Osteoblast (primary cell): Measurements from ENCODE around the gene BCKDHA. TPM values are rescaled to one million over a fixed set of nuclear protein-coding genes. Genes with fewer than 3 reads are reported as not detected.
A peak's percentile ranks its signal among the peaks of the same experiment; 100 is the strongest.

Experiments used
- DNase-seq: peaks from one replicate; pipeline ENCODE4 v3.0.0; 2011; ENCODE audit warnings: low spot score, mixed read lengths; ENCODE audit not compliant: insufficient read length; ENCODE audit errors: missing footprints
- H2AFZ ChIP-seq: 2 replicates; pipeline ENCODE4 v1.6.0; 2011; ENCODE audit warnings: mild to moderate bottlenecking, low read length
- H3K27ac ChIP-seq: 2 replicates; pipeline ENCODE4 v1.5.1; 2011; ENCODE audit warnings: mild to moderate bottlenecking, low read depth, low read length, moderate library complexity
- H3K27me3 ChIP-seq: 2 replicates; pipeline ENCODE4 v1.6.0; 2012; ENCODE audit warnings: mild to moderate bottlenecking, control low read depth, inconsistent platforms, low read length, moderate library complexity; ENCODE audit not compliant: insufficient read depth
- H3K36me3 ChIP-seq: 2 replicates; pipeline ENCODE4 v1.5.1; 2011; ENCODE audit warnings: mild to moderate bottlenecking, low read length, control low read depth, moderate library complexity; ENCODE audit not compliant: insufficient read depth
- H3K4me1 ChIP-seq: 2 replicates; pipeline ENCODE4 v1.5.1; 2011; ENCODE audit warnings: mild to moderate bottlenecking, low read length, control low read depth, moderate library complexity; ENCODE audit not compliant: insufficient read depth
- H3K4me2 ChIP-seq: 2 replicates; pipeline ENCODE4 v1.6.0; 2011; ENCODE audit warnings: mild to moderate bottlenecking, low read length; ENCODE audit not compliant: insufficient read depth
- H3K4me3 ChIP-seq: fragments of 200-600 bp; sonication (generic); 3 replicates; pipeline ENCODE4 v1.5.1; 2012; ENCODE audit warnings: mild to moderate bottlenecking, low read length, inconsistent platforms; ENCODE audit not compliant: insufficient read depth
- H3K79me2 ChIP-seq: 2 replicates; pipeline ENCODE4 v1.6.0; 2012; ENCODE audit warnings: mild to moderate bottlenecking, low read length, control low read depth, inconsistent platforms; ENCODE audit not compliant: insufficient read depth
- H3K9me3 ChIP-seq: 2 replicates; pipeline ENCODE4 v1.5.1; 2011; ENCODE audit warnings: low read depth, low read length, control low read depth
- H4K20me1 ChIP-seq: 2 replicates; pipeline ENCODE4 v1.6.0; 2012; ENCODE audit warnings: mild to moderate bottlenecking, low read length, control low read depth; ENCODE audit not compliant: insufficient read depth
- total RNA-seq: library from RNA; depleted of rRNA; stranded (reverse); fragments of >200 nt; gene quantifications from 2 replicates; pipeline ENCODE4 v1.2.3, GENCODE V29; 2012
- TF ChIP-seq, protein P1 (sequence below): IDR thresholded peaks from 2 replicates; pipeline ENCODE4 v1.5.1; 2011; ENCODE audit warnings: mild to moderate bottlenecking, low read depth, low read length, moderate library complexity; ENCODE audit errors: extremely low read depth

The BCKDHA gene
- total RNA-seq, 1 donor: 37.3 TPM

DNA sequence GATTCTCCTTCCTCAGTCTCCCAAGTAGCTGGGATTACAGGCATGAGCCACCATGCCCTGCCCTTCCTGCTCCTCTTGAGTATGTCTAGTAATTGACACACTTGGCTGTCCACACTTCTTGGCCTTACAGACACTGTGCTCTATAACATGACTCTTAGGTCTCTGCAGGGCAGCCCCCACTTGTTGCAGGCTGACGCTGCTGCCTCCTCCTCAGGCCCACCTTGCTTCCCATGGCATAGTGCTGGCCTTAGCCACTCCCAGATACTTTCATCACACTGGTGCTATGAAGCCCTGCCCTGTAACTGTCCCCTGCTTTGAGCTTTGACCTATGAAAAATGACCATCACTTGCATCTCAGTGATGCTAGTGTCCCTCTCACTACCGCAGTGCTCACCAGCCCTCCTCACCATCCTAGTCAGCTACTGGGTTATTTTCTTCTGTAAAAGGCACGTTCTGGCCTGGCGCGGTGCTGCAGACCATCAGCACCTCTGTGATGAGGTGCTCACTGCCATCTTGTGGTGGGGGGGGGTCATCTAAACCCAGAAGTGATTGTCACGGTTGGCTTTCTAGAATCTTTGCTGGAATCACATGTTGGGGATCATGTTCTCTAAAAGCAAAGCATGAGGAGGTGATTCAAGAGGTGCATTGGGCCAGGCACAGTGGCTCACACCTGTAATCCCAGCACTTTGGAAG is 55.1 kb downstream of the BCKDHA start:
- TF ChIP-seq, protein P1, sequence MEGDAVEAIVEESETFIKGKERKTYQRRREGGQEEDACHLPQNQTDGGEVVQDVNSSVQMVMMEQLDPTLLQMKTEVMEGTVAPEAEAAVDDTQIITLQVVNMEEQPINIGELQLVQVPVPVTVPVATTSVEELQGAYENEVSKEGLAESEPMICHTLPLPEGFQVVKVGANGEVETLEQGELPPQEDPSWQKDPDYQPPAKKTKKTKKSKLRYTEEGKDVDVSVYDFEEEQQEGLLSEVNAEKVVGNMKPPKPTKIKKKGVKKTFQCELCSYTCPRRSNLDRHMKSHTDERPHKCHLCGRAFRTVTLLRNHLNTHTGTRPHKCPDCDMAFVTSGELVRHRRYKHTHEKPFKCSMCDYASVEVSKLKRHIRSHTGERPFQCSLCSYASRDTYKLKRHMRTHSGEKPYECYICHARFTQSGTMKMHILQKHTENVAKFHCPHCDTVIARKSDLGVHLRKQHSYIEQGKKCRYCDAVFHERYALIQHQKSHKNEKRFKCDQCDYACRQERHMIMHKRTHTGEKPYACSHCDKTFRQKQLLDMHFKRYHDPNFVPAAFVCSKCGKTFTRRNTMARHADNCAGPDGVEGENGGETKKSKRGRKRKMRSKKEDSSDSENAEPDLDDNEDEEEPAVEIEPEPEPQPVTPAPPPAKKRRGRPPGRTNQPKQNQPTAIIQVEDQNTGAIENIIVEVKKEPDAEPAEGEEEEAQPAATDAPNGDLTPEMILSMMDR: no peak

DNA sequence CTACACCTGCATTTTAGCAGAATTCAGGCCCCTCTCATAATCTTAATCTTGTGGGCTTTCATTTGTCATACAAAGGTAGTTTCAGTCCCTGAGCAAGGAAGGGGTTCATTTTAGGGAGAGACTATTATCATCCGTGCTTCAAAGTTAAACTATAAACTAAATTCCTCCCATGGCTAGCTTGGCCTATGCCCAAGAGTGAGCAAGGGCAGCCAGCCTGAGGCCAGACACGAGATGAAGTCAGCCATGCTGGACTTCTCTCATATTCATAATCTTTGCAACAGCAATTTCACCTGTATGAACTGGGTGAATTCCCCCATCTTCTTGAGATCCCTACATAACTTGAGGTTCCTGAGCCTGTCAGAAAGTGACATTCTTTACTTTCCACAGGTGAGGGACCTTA is 58.3 kb downstream of the BCKDHA start:
- Histone ChIP-seq H2AFZ (no peak overlapping the region), H3K4me1 (no peaks in the 10 kb centered on the region), H3K27ac (no peak overlapping the region), H3K27me3 (peaks cover 7% of the 10 kb centered on the region), H3K4me3 (no peak overlapping the region), H3K36me3 (no peaks in the 10 kb centered on the region), H3K9me3 (peaks cover 2% of the 10 kb centered on the region), H3K79me2 (no peaks in the 10 kb centered on the region), H4K20me1 (no peaks in the 10 kb centered on the region), H3K4me2 (no peak overlapping the region)
- TF ChIP-seq, protein P1: no peak
- peak; percentile 38 for DNase-seq

More for the DNA sequence above, 55.1 kb downstream of the BCKDHA start:
- Histone ChIP-seq H3K79me2 (no peaks in the 10 kb centered on the region), H3K27me3 (peaks cover 8% of the 10 kb centered on the region), H4K20me1 (no peaks in the 10 kb centered on the region), H3K27ac (no peak overlapping the region), H3K4me3 (no peak overlapping the region), H3K36me3 (no peaks in the 10 kb centered on the region), H2AFZ (no peak overlapping the region), H3K4me2 (no peak overlapping the region), H3K4me1 (no peaks in the 10 kb centered on the region), H3K9me3 (peaks cover 2% of the 10 kb centered on the region)
- no peak for DNase-seq

DNA sequence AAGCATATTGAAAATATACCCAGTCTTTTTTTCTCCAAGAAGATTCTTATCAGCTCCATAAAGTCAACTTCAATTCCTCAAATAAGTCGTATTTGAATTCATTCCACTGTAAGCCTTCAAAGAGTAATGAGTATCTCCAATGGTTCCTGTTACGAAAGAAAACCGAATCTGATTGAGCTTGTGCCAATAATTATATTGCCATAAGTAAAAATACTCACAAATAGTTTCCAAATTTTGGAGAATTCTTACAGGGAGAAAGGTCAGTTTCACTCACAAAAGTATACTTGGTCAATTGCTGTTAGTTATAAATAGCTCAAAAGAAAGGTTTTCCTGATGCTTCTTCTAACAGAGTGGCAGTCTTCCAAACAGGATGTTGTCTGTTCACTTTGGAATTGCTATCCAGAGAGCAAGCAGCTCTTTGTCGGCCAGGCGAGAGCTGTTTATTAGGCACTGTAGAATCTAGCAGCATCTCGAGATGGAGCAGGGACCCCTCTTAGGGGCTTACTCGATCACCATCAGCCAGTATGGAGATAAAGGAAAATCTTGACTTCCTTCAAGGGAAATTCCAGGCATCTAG is 58.8 kb downstream of the BCKDHA start:
- Histone ChIP-seq H3K4me3 (no peak overlapping the region), H4K20me1 (no peaks in the 10 kb centered on the region), H3K4me1 (no peaks in the 10 kb centered on the region), H3K4me2 (no peak overlapping the region), H2AFZ (no peak overlapping the region), H3K27me3 (peaks cover 9% of the 10 kb centered on the region), H3K79me2 (no peaks in the 10 kb centered on the region), H3K27ac (no peak overlapping the region), H3K36me3 (no peaks in the 10 kb centered on the region), H3K9me3 (peaks cover 2% of the 10 kb centered on the region)
- TF ChIP-seq, protein P1: no peak
- DNase-seq: peak; percentile 32

DNA sequence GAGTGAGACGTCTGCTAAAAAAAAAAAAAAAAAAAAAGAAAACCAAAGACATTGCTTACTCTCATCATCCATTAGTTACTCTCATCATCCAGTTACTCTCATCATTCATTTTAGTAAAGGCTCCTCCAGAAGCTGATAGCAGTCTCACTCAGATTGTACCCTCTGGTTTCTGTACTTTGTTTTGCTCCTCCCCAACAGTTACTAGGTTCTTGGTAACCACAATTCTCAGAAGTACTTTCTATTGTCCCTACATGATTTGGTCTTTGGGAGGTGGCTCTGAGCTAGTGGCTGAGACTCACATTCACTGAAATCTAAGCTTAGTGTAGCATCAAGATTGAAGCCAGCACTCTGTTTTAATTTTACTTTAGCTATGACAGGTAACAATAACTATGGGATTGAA is 59.6 kb downstream of the BCKDHA start:
- Histone ChIP-seq H3K4me2 (no peak overlapping the region), H3K4me1 (no peaks in the 10 kb centered on the region), H3K27ac (no peak overlapping the region), H2AFZ (no peak overlapping the region), H3K27me3 (peaks cover 14% of the 10 kb centered on the region), H3K9me3 (peaks cover 2% of the 10 kb centered on the region), H3K79me2 (no peaks in the 10 kb centered on the region), H3K36me3 (no peaks in the 10 kb centered on the region), H4K20me1 (no peaks in the 10 kb centered on the region), H3K4me3 (no peak overlapping the region)
- DNase-seq: no peak
- TF ChIP-seq, protein P1: no peak
